H1 (cell line): Measurements from ENCODE around the gene LCAT. TPM values are rescaled to one million over a fixed set of nuclear protein-coding genes. Genes with fewer than 3 reads are reported as not detected.

Experiments
- CTCF ChIA-PET: fragments of 300-600 bp; sonication (Branson Sonifier 250); formaldehyde crosslinking; loops from one replicate; lab custom pipeline; 2021; ENCODE audit not compliant: partially characterized antibody; lab: Charles Lee
- POLR2A ChIA-PET: fragments of 300-600 bp; sonication (Branson Sonifier 250); formaldehyde crosslinking; loops from one replicate; lab custom pipeline; 2021; ENCODE audit warnings: inconsistent platforms; ENCODE audit not compliant: partially characterized antibody; lab: Charles Lee
- DNase-seq, 2 experiments: peaks; one replicate each; pipeline versions ENCODE4 v3.0.0 to v3.0.0-alpha.2; 2010 to 2022; ENCODE audit warnings: low spot score in 2 of 2, low read depth in 1 of 2, mixed read lengths in 1 of 2
- FAIRE-seq: peaks from 2 replicates; lab custom pipeline; 2011; peaks lifted over from hg19 to GRCh38; lab: Jason Lieb, UNC
- H2AFZ ChIP-seq: 2 replicates; pipeline ENCODE4 v1.8.1; 2012; ENCODE audit warnings: low read length, inconsistent platforms
- H2AK5ac ChIP-seq: 2 replicates; pipeline ENCODE4 v1.6.1; 2013; ENCODE audit warnings: low read depth, low read length
- H2BK120ac ChIP-seq: replicated peaks from 2 replicates; pipeline ENCODE3; 2013; ENCODE audit warnings: low read depth, low read length, inconsistent platforms
- H2BK12ac ChIP-seq: 2 replicates; pipeline ENCODE4 v1.6.1; 2013; ENCODE audit warnings: low read depth, low read length
- H2BK15ac ChIP-seq: 2 replicates; pipeline ENCODE4 v1.6.1; 2013; ENCODE audit warnings: low read length
- H2BK20ac ChIP-seq: 2 replicates; pipeline ENCODE4 v1.6.1; 2013; ENCODE audit warnings: low read length
- H2BK5ac ChIP-seq: 2 replicates; pipeline ENCODE4 v1.6.1; 2013; ENCODE audit warnings: low read depth, low read length
- H3K14ac ChIP-seq: 2 replicates; pipeline ENCODE4 v1.6.1; 2013; ENCODE audit warnings: inconsistent platforms; ENCODE audit not compliant: insufficient read length
- H3K18ac ChIP-seq: 2 replicates; pipeline ENCODE4 v1.6.1; 2013; ENCODE audit warnings: low read length; ENCODE audit errors: extremely low read depth
- H3K23ac ChIP-seq: 2 replicates; pipeline ENCODE4 v1.6.1; 2013; ENCODE audit warnings: inconsistent platforms; ENCODE audit not compliant: insufficient read length
- H3K23me2 ChIP-seq: 2 replicates; pipeline ENCODE4 v1.6.1; 2013; ENCODE audit warnings: low read depth, low read length
- H3K27ac ChIP-seq: 2 replicates; pipeline ENCODE4 v1.6.1; 2011; ENCODE audit warnings: low read depth, low read length, inconsistent platforms
- H3K27me3 ChIP-seq, 4 experiments: replicated peaks in 1 of 4; 1 replicate in 1 of 4; 2 replicates in 3 of 4; pipeline versions ENCODE4 v1.6.1 to v1.8.1; 2011 to 2013; ENCODE audit warnings: low read length in 3 of 4, mild to moderate bottlenecking in 3 of 4, inconsistent platforms in 2 of 4, mixed read lengths in 2 of 4, moderate library complexity in 1 of 4; ENCODE audit not compliant: control insufficient read depth in 3 of 4, insufficient read depth in 3 of 4; ENCODE audit errors: extremely low read depth in 1 of 4
- H3K36me3 ChIP-seq, 4 experiments: 2 replicates each; pipeline versions ENCODE4 v1.6.1 to v1.8.1; 2011 to 2013; ENCODE audit warnings: mild to moderate bottlenecking in 4 of 4, low read length in 3 of 4, moderate library complexity in 2 of 4, control low read depth in 1 of 4, inconsistent platforms in 1 of 4; ENCODE audit not compliant: insufficient read depth in 4 of 4, control insufficient read depth in 2 of 4
- H3K4ac ChIP-seq: replicated peaks from 2 replicates; pipeline ENCODE3; 2013; ENCODE audit warnings: low read length, low read depth, mixed read lengths, inconsistent platforms; ENCODE audit not compliant: insufficient read length
- H3K4me1 ChIP-seq, 4 experiments: replicated peaks in 1 of 4; 1 replicate in 1 of 4; 2 replicates in 3 of 4; pipeline versions ENCODE4 v1.6.1 to v1.8.1; 2011 to 2013; ENCODE audit warnings: low read length in 3 of 4, inconsistent platforms in 2 of 4, mixed read lengths in 1 of 4; ENCODE audit not compliant: insufficient read depth in 4 of 4, control insufficient read depth in 3 of 4
- H3K4me2 ChIP-seq, 2 experiments: 2 replicates each; pipeline versions ENCODE4 v1.6.1 to v1.8.1; 2011 to 2013; ENCODE audit warnings: low read depth in 2 of 2, low read length in 2 of 2, control low read depth in 1 of 2, inconsistent platforms in 1 of 2, mild to moderate bottlenecking in 1 of 2; ENCODE audit not compliant: insufficient read depth in 1 of 2
- H3K4me3 ChIP-seq, 4 experiments: fragments of 200-600, 300-600 bp in 1 of 4; sonication (generic), shearing (Covaris generic), sonication (Bioruptor Twin) in 1 of 4; 2 replicates each; pipeline versions ENCODE4 v1.5.1 to v1.8.1; 2011 to 2016; ENCODE audit warnings: low read length in 4 of 4, low read depth in 3 of 4, control low read depth in 2 of 4, inconsistent platforms in 2 of 4, mild to moderate bottlenecking in 2 of 4, mixed read lengths in 1 of 4, moderate library complexity in 1 of 4; ENCODE audit not compliant: insufficient read depth in 2 of 4; ENCODE audit errors: extremely low read depth in 1 of 4
- H3K56ac ChIP-seq: replicated peaks from 2 replicates; pipeline ENCODE3; 2013; ENCODE audit warnings: low read depth, mild to moderate bottlenecking, mixed read lengths, low read length, inconsistent platforms; ENCODE audit not compliant: insufficient read length
- H3K79me1 ChIP-seq: 2 replicates; pipeline ENCODE4 v1.6.1; 2013; ENCODE audit warnings: low read depth, low read length, control low read depth
- H3K79me2 ChIP-seq, 2 experiments: 2 replicates each; pipeline versions ENCODE4 v1.6.1 to v1.8.1; 2012 to 2013; ENCODE audit warnings: low read length in 2 of 2, mild to moderate bottlenecking in 2 of 2, inconsistent platforms in 1 of 2; ENCODE audit not compliant: insufficient read depth in 2 of 2, control insufficient read depth in 1 of 2
- H3K9ac ChIP-seq, 4 experiments: replicated peaks in 1 of 4; 1 replicate in 1 of 4; 2 replicates in 3 of 4; pipeline versions ENCODE4 v1.6.1 to v1.8.1; 2011 to 2013; ENCODE audit warnings: low read depth in 3 of 4, low read length in 3 of 4, control low read depth in 2 of 4, mild to moderate bottlenecking in 2 of 4, moderate library complexity in 2 of 4, inconsistent platforms in 1 of 4; ENCODE audit errors: extremely low read depth in 1 of 4
- H3K9me3 ChIP-seq, 2 experiments: 2 replicates each; pipeline versions ENCODE4 v1.6.1 to v1.8.1; 2012 to 2013; ENCODE audit warnings: mild to moderate bottlenecking in 2 of 2, moderate library complexity in 2 of 2, control low read depth in 1 of 2, inconsistent platforms in 1 of 2, low read depth in 1 of 2, low read length in 1 of 2, mixed read lengths in 1 of 2; ENCODE audit not compliant: insufficient read depth in 2 of 2
- H4K20me1 ChIP-seq, 2 experiments: replicated peaks in 1 of 2; 2 replicates each; pipeline versions ENCODE3 to v1.8.1; 2011 to 2013; ENCODE audit warnings: inconsistent platforms in 2 of 2, low read length in 2 of 2, mild to moderate bottlenecking in 1 of 2; ENCODE audit not compliant: insufficient read depth in 2 of 2, control insufficient read depth in 1 of 2
- H4K5ac ChIP-seq: 2 replicates; pipeline ENCODE4 v1.6.1; 2013; ENCODE audit warnings: low read length, low read depth, mixed read lengths, inconsistent platforms; ENCODE audit not compliant: insufficient read length
- H4K8ac ChIP-seq: 2 replicates; pipeline ENCODE4 v1.8.0; 2013; ENCODE audit warnings: mild to moderate bottlenecking, moderate library complexity, low read length, inconsistent platforms; ENCODE audit not compliant: insufficient read depth; ENCODE audit errors: extremely low read depth
- H4K91ac ChIP-seq: replicated peaks from 2 replicates; pipeline ENCODE3; 2013; ENCODE audit warnings: low read length, mixed read lengths, inconsistent platforms; ENCODE audit not compliant: insufficient read length
- ASH2L ChIP-seq: fragments of 200-600, 300-600 bp; sonication (generic); IDR thresholded peaks from one replicate; pipeline ENCODE4 v1.7.1; 2017; ENCODE audit warnings: low read length
- ATF2 ChIP-seq: IDR thresholded peaks from 2 replicates; pipeline ENCODE4 v1.6.1; 2012; ENCODE audit warnings: low read length, inconsistent platforms
- BCL11A ChIP-seq, 2 experiments: IDR thresholded peaks; one replicate each; pipeline ENCODE4 v1.6.1; 2011; ENCODE audit warnings: low read depth in 2 of 2, low read length in 2 of 2, mild to moderate bottlenecking in 2 of 2
- CREB1 ChIP-seq: IDR thresholded peaks from 2 replicates; pipeline ENCODE4 v1.6.1; 2012; ENCODE audit warnings: inconsistent platforms
- WGBS, 2 experiments: shearing (Covaris generic) in 1 of 2; methylation state at CpG; one replicate each; pipeline versions ENCODE4 v1.1.6 to v1.1.7; 2013 to 2015; ENCODE audit warnings: low lambda C conversion rate in 2 of 2, mixed read lengths in 2 of 2, inconsistent platforms in 1 of 2, low coverage in 1 of 2, missing lambda C conversion rate in 1 of 2; ENCODE audit not compliant: insufficient replicate concordance in 2 of 2, insufficient coverage in 1 of 2, insufficient read length in 1 of 2; ENCODE audit errors: extremely low coverage in 1 of 2, missing lambda C conversion rate in 1 of 2; 5-methylcytosine and 5-hydroxymethylcytosine counted together
- polyA plus RNA-seq, 7 experiments: library from polyadenylated mRNA; depleted of rRNA in 3 of 7; stranded (reverse) in 5 of 7; unstranded in 2 of 7; fragments of >200 nt in 5 of 7; fragments of 200-250 nt in 2 of 7; gene quantifications; 1 replicate in 5 of 7; 2 replicates in 1 of 7; 4 replicates in 1 of 7; pipeline versions ENCODE4 v1.2.1 to v1.2.3, GENCODE V29; 2011 to 2013; ENCODE audit warnings: missing spikeins in 2 of 7, mixed read lengths in 2 of 7
- total RNA-seq: library from RNA; stranded (reverse); fragmentation: NEBNext Ultra II Directional; extraction: Animal tissue kit (Norgen Biotek cat#: 25700); gene quantifications from 2 replicates; pipeline ENCODE4 v1.2.1, GENCODE V29; 2021

The LCAT gene
- total and polyA plus RNA-seq, 2 of the 8 experiments (the other 6 are each of a cell fraction or from before 2014, with no cell fraction given) = 9.4 to 19.6 TPM

- Histone ChIP-seq H3K9me3 (no peaks in the 10 kb centered on the region), H3K56ac (no peak overlapping the region), H3K23ac (no peak overlapping the region), H4K20me1 (peaks cover 0 to 19% of the 10 kb centered on the region in 2 experiments), H3K18ac (peak overlapping the region; percentile 32; the same call in 1 of the 2 replicates), H2BK12ac (0 out of 2 replicates have a peak overlapping the region, but pooled peaks have one; percentile 70), H3K36me3 (peaks cover 0 to 2% (median 0%) of the 10 kb centered on the region in 4 experiments; a peak in 1 of 8 replicates), H2BK20ac (no peak overlapping the region), H3K9ac (peak overlapping the region; percentile 2 to 68 (median 26); a peak in 4 of 7 replicates), H3K23me2 (peaks cover 7% of the 10 kb centered on the region; the same call in 1 of the 2 replicates), H2BK15ac (0 out of 2 replicates have a peak overlapping the region, but pooled peaks have one; percentile 12), H2AFZ (no peak overlapping the region; the same call in 1 of the 2 replicates), H3K4me3 (peak overlapping the region; percentile 48 to 67 (median 64)), H3K4ac (no peak overlapping the region), H3K27me3 (no peaks in the 10 kb centered on the region), H4K91ac (no peak overlapping the region), H2AK5ac (no peak overlapping the region), H3K4me2 (peak overlapping the region; percentile 75 to 77), H4K8ac (peak overlapping the region; percentile 84; the same call in 1 of the 2 replicates), H3K4me1 (peaks cover 6 to 25% (median 19%) of the 10 kb centered on the region in 4 experiments), H3K27ac (no peak overlapping the region), H3K79me2 (peaks cover 0 to 4% of the 10 kb centered on the region in 2 experiments; a peak in 2 of 4 replicates), H3K14ac (no peak overlapping the region), H2BK120ac (no peak overlapping the region), H2BK5ac (0 out of 2 replicates have a peak overlapping the region, but pooled peaks have one; percentile 60), H4K5ac (no peak overlapping the region), H3K79me1 (peaks cover 20% of the 10 kb centered on the region; the same call in 1 of the 2 replicates)
- ChIA-PET CTCF (interaction anchor here (1.1 to 10.9 kb wide), 2 partner anchors 23 to 109 kb away, joined by 3 to 90 read pairs; partner anchors contain the start of gene LCAT), POLR2A (interaction anchor here (0.6 to 2.8 kb wide), 4 partner anchors 14 to 78 kb away, joined by 3 to 8 read pairs (median 4); partner anchors contain the start of genes DDX28 and DUS2)
- FAIRE-seq = no peak
- 1% methylated on average over 41 of the region's 45 CpGs; no CpG with 5 or more reads in 1 of the 2 experiments for WGBS, 2 experiments
- DNase-seq = peak in 1 of 2 experiments; percentile 60
- TF ChIP-seq BCL11A (IDR thresholded peaks at IDR 0.05; ENCODE audit: low read depth in 2 of 2, low read length in 2 of 2) (no peak), CREB1 (no peak), ASH2L (peak; percentile 57), ATF2 (no peak)
These were observed 24.1 kb upstream of the LCAT start for GRCh38 chr16:67967958-67968399.
